Activated naive CD4-positive, alpha-beta T cell treated with anti-CD3 and anti-CD28 coated beads, Interleukin-2, amount 10 ng/mL, durations not matched to agents 7 days and 5 days (primary cell): Measurements from ENCODE around the gene ZYG11B.
"Not testable (repeated sequence)": the region's sequence is repeated elsewhere in the genome, so short reads cannot be mapped to it uniquely, and the experiment has no call there.

Experiments
- CTCF ChIA-PET: fragments of 350-600 bp; sonication (Branson Sonifier 250); formaldehyde crosslinking; loops from one replicate; lab custom pipeline; 2021; ENCODE audit warnings: antibody characterized with exemption; lab: Charles Lee
- DNase-seq: peaks from one replicate; pipeline ENCODE4 v3.0.0-alpha.2; 2020
- H3K27ac Mint-ChIP-seq: one replicate; pipeline ENCODE4 v1.8.0; 2021; ENCODE audit warnings: mild to moderate bottlenecking, moderate library complexity, mixed read lengths
- H3K27me3 Mint-ChIP-seq: one replicate; pipeline ENCODE4 v1.8.0; 2021; ENCODE audit warnings: mild to moderate bottlenecking, mixed read lengths
- H3K36me3 Mint-ChIP-seq: one replicate; pipeline ENCODE4 v1.8.0; 2021; ENCODE audit warnings: mixed read lengths
- H3K4me1 Mint-ChIP-seq: one replicate; pipeline ENCODE4 v1.8.0; 2021; ENCODE audit warnings: mixed read lengths
- H3K4me3 Mint-ChIP-seq: one replicate; pipeline ENCODE4 v1.8.0; 2021; ENCODE audit warnings: mild to moderate bottlenecking, moderate library complexity, mixed read lengths
- H3K9me3 Mint-ChIP-seq: one replicate; pipeline ENCODE4 v1.8.0; 2021; ENCODE audit warnings: mixed read lengths

Gene ZYG11B

GRCh38 chr1:52867087-52867863 is 141.0 kb downstream of the ZYG11B start:
- H3K27me3 Mint-ChIP-seq: peaks cover 3% of the 10 kb centered on the region
- no peak for DNase-seq
- H3K36me3 Mint-ChIP-seq: no peaks in the 10 kb centered on the region
- H3K4me1 Mint-ChIP-seq: no peaks in the 10 kb centered on the region
- no peaks in the 10 kb centered on the region for H3K9me3 Mint-ChIP-seq
- CTCF ChIA-PET: interaction anchor here (0.7 kb wide), 1 partner anchor 913 kb away, joined by 3 read pairs; no protein-coding TSS in a partner anchor
- no peak overlapping the region for H3K4me3 Mint-ChIP-seq
- no peak overlapping the region for H3K27ac Mint-ChIP-seq

DNA sequence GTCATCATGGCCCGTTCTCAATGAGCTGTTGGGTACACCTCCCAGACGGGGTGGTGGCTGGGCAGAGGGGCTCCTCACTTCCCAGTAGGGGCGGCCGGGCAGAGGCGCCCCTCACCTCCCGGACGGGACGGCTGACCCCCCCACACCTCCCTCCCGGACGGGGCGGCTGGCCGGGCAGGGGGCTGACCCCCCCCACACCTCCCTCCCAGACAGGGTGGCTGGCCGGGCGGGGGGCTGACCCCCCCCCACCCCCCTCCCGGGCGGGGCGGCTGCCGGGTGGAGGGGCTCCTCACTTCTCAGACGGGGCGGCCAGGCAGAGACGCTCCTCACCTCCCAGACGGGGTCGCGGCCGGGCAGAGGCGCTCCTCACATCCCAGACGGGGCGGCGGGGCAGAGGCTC is 143.5 kb downstream of the ZYG11B start:
- CTCF ChIA-PET, H3K9me3 Mint-ChIP-seq, H3K4me1 Mint-ChIP-seq, H3K27me3 Mint-ChIP-seq, H3K4me3 Mint-ChIP-seq, DNase-seq, H3K36me3 Mint-ChIP-seq, H3K27ac Mint-ChIP-seq: not testable (repeated sequence)

GRCh38 chr1:52876843-52877242 is 150.6 kb downstream of the ZYG11B start:
- CTCF ChIA-PET: no interaction called here

More at GRCh38 chr1:52876843-52877242, 150.6 kb downstream of the ZYG11B start:
- no peaks in the 10 kb centered on the region for H3K4me1 Mint-ChIP-seq
- H3K36me3 Mint-ChIP-seq: no peaks in the 10 kb centered on the region
- H3K27ac Mint-ChIP-seq: no peak overlapping the region
- H3K4me3 Mint-ChIP-seq: no peak overlapping the region
- DNase-seq: no peak
- no peaks in the 10 kb centered on the region for H3K27me3 Mint-ChIP-seq
- H3K9me3 Mint-ChIP-seq: no peaks in the 10 kb centered on the region
